ENCODE measurements around the gene AOAH. TPM values are rescaled to one million over a fixed set of nuclear protein-coding genes. Genes with fewer than 3 reads are reported as not detected.

Gene AOAH
- total RNA-seq, 4 donors from 2014 or later: 1.1 to 4.8 (median 1.6) TPM

GRCh38 chr7:36644625-36645422 lies 79.5 kb downstream of the AOAH start:
- H3K4me1 ChIP-seq: no peaks in the 10 kb centered on the region
- WGBS: 77% methylated on average over 4 of the region's 4 CpGs
- no peak overlapping the region for H3K4me3 ChIP-seq
- peak overlapping the region; percentile 19 for H3K27ac ChIP-seq
- DNase-seq (ENCODE audit: low spot score in 2 of 2): no peak
- H3K27me3 ChIP-seq: no peaks in the 10 kb centered on the region
- TF ChIP-seq POLR2AphosphoS5 (IDR thresholded peaks at IDR 0.05): no peak
- no peaks in the 10 kb centered on the region for H3K36me3 ChIP-seq
- no peaks in the 10 kb centered on the region for H3K9me3 ChIP-seq

GRCh38 chr7:36642414-36642813 lies 81.9 kb downstream of the AOAH start:
- Histone ChIP-seq H3K9me3 (no peaks in the 10 kb centered on the region), H3K27me3 (no peaks in the 10 kb centered on the region), H3K36me3 (no peaks in the 10 kb centered on the region), H3K27ac (no peak overlapping the region), H3K4me3 (no peak overlapping the region), H3K4me1 (no peaks in the 10 kb centered on the region)
- no peak for DNase-seq (ENCODE audit: low spot score in 2 of 2)
- no peak for TF ChIP-seq POLR2A (IDR thresholded peaks at IDR 0.05)
- TF ChIP-seq EP300 (IDR thresholded peaks at IDR 0.05): no peak
- TF ChIP-seq POLR2AphosphoS5 (IDR thresholded peaks at IDR 0.05): no peak
- TF ChIP-seq CTCF (IDR thresholded peaks at IDR 0.05): no peak
- 89% methylated on average over 4 of the region's 4 CpGs for WGBS

- WGBS: over 99% methylated on average over 3 of the region's 3 CpGs
- H3K27ac ChIP-seq: no peak overlapping the region
- no peak for TF ChIP-seq POLR2AphosphoS5 (IDR thresholded peaks at IDR 0.05)
- no peak for TF ChIP-seq POLR2A (IDR thresholded peaks at IDR 0.05)
- no peak for TF ChIP-seq EP300 (IDR thresholded peaks at IDR 0.05)
- TF ChIP-seq CTCF (IDR thresholded peaks at IDR 0.05): no peak
- DNase-seq (ENCODE audit: low spot score in 2 of 2): no peak
- no peaks in the 10 kb centered on the region for H3K36me3 ChIP-seq
- no peaks in the 10 kb centered on the region for H3K9me3 ChIP-seq
- H3K4me3 ChIP-seq: no peak overlapping the region
- no peaks in the 10 kb centered on the region for H3K4me1 ChIP-seq
- H3K27me3 ChIP-seq: no peaks in the 10 kb centered on the region
Measured at GRCh38 chr7:36642010-36642409, 82.3 kb downstream of the AOAH start.

GRCh38 chr7:36640682-36641081 lies 83.6 kb downstream of the AOAH start:
- Histone ChIP-seq H3K9me3 (no peaks in the 10 kb centered on the region), H3K27me3 (no peaks in the 10 kb centered on the region), H3K4me3 (no peak overlapping the region), H3K4me1 (no peaks in the 10 kb centered on the region), H3K27ac (no peak overlapping the region), H3K36me3 (no peaks in the 10 kb centered on the region)
- TF ChIP-seq POLR2A (IDR thresholded peaks at IDR 0.05): no peak
- no peak for TF ChIP-seq POLR2AphosphoS5 (IDR thresholded peaks at IDR 0.05)
- no peak for TF ChIP-seq EP300 (IDR thresholded peaks at IDR 0.05)
- TF ChIP-seq CTCF (IDR thresholded peaks at IDR 0.05): no peak
- no peak for DNase-seq (ENCODE audit: low spot score in 2 of 2)
- 87% methylated on average over 4 of the region's 4 CpGs for WGBS

GRCh38 chr7:36639826-36640225 lies 84.5 kb downstream of the AOAH start:
- no peaks in the 10 kb centered on the region for H3K27me3 ChIP-seq
- no peak overlapping the region for H3K27ac ChIP-seq
- no peak for DNase-seq (ENCODE audit: low spot score in 2 of 2)
- 75% methylated on average over 8 of the region's 8 CpGs for WGBS
- no peak overlapping the region for H3K4me3 ChIP-seq
- no peaks in the 10 kb centered on the region for H3K36me3 ChIP-seq
- TF ChIP-seq POLR2A (IDR thresholded peaks at IDR 0.05) (no peak), CTCF (IDR thresholded peaks at IDR 0.05) (no peak), EP300 (IDR thresholded peaks at IDR 0.05) (no peak), POLR2AphosphoS5 (IDR thresholded peaks at IDR 0.05) (no peak)
- no peaks in the 10 kb centered on the region for H3K9me3 ChIP-seq
- H3K4me1 ChIP-seq: no peaks in the 10 kb centered on the region

All from suprapubic skin (tissue), 4 donors.